ENCODE data around the gene TMEM238.
"Not testable (repeated sequence)": the region's sequence is repeated elsewhere in the genome, so short reads cannot be mapped to it uniquely, and the experiment has no call there.

The TMEM238 gene
- total RNA-seq: 0.36 to 1.4 (median 0.72) reads per million in 4 experiments

- DNase-seq: no peak
Measured at GRCh38 chr19:55384131-55384919, at the start of gene TMEM238. TSS of gene TMEM238 (minus strand) at chr19:55384292. CDS start at chr19:55384259, 33 bp downstream.

DNA sequence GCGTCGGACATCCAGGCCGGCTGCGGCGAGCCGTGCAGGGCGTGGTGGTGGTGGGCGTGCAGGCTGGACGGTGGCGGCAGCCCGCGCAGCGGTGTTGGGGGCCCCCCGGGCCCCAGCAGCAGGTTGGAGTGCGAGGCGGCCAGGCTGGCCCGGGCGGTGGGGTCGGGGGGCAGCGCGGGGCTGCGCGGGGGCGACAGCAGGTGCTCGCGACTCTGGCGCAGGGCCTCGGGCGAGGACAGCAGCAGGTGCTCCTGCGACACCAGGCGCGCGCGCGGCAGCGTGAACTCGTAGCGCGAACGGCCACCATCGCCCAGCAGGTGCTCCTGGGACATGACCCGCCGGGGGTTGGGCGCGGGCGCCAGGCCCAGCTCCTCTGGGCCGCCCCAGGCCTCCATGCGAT, 49.2 kb upstream of the TMEM238 start:
- DNase-seq: no peak

- no peak for DNase-seq
Measured at GRCh38 chr19:55432241-55432959, 48.3 kb upstream of the TMEM238 start.

DNA sequence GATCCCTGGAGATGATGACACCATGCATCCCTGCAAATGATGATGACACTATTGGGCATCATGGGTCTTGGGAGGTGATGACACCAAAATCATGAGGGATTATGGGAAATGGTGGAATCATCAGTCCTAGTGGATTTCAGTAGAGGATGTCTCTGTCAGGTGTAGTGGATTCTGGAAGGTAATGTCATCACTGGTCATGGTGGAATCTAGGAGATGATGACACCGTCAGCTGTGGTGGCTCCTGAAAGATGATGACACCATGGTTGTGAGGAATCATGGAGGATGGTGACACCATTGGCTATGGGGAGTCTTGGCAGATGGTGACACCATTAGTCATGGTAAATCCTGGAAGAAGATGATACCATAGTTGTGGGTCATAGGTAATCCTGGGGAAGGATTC, 47.1 kb upstream of the TMEM238 start:
- DNase-seq: no peak

DNA sequence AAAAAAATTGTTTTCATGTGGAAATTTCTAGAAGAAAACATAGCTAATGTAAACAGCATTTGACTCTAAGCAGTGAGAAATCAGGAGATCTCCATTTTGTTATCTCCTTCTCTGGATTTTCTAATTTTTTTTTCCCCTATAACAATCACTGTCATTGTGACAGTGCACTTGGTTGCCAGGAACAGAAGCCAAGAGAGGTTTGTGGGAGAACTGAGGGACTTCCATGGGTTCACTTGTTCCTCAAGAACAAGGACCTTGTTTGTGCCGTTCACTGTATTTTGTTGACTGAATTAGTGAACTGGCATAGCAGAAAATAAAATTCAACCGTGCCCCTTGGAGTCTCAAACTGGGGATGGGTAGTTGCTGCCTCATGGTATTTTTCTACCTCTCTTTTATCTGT, 42.0 kb upstream of the TMEM238 start:
- no peak for DNase-seq

DNA sequence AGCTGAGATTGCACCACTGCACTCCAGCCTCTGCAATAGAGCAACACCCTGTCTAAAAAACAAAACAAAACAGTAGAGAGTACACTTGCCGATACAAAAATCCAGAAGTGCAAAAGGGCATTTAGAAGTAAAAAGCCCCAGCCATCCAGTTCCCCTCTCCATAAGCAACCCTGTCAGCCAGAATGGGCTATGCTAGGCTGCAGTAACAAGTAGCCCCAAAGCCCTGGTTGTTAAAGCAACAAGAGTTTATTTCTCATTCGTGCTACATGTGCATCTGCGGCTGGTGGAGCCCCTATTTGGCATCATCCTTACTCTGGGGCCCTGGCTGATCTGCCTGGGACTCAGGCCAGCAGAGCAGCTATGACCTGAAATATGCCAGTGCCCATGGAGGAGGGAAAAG, 40.4 kb upstream of the TMEM238 start:
- DNase-seq: no peak

DNA sequence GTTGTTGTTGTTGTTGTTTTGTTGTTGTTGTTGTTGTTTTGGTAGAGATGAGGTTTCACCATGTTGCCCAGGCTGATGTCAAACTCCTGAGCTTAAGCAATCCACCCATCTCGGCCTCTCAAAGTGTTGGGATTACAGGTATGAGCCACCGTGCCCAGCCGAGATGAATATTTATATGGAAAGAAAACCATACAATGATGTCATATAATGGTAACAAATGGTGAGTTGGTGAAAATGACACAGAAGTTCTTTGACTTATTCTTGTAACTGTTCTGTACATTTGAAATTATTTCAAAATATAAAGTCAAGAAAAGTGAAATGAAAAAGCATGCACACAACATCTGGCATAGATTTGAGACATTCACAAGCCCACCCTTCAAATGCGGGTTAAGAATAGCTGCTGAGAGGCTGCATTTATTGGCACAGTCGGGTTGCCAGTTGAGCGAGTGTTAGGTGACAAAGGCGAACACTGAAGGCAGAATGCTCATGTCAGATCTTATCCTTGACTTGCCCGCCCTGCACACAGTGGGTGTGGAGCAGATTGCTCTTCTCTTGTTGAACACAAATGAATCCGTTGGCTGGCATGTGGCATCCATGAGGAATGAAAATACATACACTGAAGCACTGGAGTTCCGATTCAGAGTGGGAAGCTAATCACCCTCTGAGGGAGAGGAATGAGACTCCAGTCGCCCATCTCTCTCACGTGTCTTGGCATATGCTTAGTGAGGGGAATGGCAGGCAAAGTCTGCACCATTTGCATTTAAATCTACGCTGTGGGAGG, 39.3 kb upstream of the TMEM238 start:
- DNase-seq: no peak

- not testable (repeated sequence) for DNase-seq
Measured at GRCh38 chr19:55421281-55421680, 37.2 kb upstream of the TMEM238 start.

DNA sequence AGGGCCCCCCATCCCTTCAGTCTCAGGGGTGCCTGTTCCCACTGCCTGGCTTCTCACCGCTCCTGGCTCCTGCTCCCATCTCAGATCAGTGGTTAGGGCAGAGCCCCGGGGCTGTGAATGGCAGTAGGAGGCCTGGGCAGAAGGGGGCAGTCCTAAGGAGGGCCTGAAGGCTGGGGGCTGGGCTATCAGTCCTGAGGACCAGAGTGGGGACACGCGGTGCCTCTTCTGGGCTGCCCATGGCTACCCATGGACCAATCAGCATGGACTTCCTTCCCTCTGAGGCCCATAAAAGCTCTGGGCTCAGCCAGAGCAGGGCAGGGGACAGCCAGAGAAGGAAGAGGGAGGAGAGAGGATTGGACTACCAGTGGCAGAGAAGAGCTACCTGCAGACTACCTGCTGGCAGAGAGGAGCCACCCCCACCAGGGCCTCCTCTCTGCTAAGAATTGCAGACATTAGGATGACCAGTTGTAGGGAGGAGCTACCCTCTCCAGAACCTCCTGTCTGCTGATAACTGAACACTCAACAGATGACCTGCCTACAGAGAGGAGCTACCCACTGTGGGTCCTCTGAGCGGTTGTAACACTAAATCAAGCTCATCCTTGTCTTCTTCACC, 35.6 kb upstream of the TMEM238 start:
- no peak for DNase-seq

- DNase-seq: no peak
Measured at GRCh38 chr19:55419103-55419502, 35.0 kb upstream of the TMEM238 start.

GRCh38 chr19:55418185-55418584, 34.1 kb upstream of the TMEM238 start:
- DNase-seq: peak; percentile 29

GRCh38 chr19:55410168-55410567, 26.1 kb upstream of the TMEM238 start:
- no peak for DNase-seq

- DNase-seq: not testable (repeated sequence)
Measured at GRCh38 chr19:55409179-55409578, 25.1 kb upstream of the TMEM238 start.

- DNase-seq: no peak
Measured at GRCh38 chr19:55408533-55408872, 24.4 kb upstream of the TMEM238 start.

DNA sequence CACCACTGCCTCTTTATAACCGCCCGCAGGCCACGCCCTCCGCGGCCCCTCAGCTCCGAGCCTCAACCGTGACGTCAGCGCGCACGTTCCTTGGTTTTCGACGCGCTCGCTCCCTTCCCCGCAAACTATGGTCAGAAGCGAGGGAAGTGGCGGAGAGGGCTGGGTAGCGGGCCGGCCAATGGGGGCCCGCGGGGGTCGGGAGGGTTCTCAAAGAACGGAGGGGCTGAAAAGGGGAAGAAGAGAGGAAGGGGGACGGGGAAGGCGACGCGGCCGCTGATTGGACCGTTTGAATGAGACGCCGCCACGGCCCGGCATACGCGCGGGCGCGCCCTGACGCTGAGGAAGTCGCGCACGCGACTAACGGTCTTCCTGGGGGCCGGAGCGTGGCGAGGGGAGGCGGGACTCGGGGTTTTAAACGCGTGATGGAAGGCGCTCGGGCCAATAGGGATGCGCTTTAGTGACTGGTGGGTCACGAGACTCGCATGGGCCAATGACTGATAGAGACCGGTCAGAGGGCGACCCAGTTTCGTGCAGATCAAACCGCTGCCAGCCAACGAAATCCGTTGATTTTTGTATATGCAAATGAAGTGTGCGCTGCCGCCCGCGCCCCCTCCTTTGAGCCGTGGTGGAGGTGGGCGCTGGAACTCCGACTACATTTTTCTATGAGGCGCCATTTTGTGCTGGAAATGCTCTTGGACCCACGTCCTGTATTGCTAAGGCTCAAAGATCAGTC, 23.9 kb upstream of the TMEM238 start:
- DNase-seq: peak; percentile 95

DNA sequence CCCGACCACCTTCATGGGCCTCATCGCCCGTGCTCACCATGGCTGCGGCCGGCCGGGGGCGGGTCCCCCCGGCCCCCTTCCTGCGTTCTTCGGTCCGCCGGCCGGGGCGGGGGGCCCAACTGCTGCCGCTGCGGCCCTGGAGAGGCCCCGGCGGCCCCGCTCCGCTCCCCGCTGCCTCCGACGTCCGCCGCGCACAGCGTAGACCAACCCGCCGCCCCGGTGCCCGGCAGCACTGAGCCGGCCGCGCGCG, 23.4 kb upstream of the TMEM238 start, which contains the start of gene UBE2S:
UBE2S (minus strand) TSS at position 239 of the 250 bp plus-strand sequence; CDS start at position 40, 199 bp downstream.
- not testable (repeated sequence) for DNase-seq

DNA sequence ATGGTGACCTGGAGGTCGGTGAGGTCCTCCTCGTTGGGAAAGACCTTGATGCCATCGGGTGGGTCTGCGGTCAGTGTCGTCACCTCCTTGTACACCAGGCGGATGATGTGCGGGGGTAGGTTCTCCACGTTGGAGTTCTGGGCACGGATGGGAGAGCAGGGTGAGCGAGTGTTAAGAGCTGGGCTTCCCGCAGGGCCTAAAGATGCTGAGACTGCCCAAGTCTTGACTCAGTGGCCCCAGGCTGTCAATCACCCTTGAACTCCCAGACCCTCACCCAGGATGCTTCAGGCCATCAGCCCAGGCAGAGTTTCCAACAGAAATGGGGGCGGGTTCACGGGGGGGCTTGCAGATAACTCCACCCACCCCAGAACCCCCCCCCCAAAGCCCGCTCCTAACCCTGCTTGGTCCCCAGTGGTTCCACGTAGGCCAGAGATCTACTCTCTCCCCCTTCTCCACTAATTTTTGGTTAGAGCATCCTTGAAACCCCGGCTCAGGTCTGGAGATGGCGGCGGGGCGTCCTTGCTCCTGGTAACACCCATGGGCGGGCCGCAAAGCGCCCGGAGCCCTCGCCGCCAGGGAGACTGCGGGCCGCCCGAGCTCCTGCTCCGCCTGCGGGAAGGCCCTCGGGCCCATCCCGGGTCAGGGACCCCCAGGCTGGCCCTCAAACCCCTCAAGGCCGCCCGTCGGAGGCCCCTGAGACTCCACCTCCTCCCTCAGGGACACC, 22.9 kb upstream of the TMEM238 start:
- DNase-seq: peak; percentile 50

DNA sequence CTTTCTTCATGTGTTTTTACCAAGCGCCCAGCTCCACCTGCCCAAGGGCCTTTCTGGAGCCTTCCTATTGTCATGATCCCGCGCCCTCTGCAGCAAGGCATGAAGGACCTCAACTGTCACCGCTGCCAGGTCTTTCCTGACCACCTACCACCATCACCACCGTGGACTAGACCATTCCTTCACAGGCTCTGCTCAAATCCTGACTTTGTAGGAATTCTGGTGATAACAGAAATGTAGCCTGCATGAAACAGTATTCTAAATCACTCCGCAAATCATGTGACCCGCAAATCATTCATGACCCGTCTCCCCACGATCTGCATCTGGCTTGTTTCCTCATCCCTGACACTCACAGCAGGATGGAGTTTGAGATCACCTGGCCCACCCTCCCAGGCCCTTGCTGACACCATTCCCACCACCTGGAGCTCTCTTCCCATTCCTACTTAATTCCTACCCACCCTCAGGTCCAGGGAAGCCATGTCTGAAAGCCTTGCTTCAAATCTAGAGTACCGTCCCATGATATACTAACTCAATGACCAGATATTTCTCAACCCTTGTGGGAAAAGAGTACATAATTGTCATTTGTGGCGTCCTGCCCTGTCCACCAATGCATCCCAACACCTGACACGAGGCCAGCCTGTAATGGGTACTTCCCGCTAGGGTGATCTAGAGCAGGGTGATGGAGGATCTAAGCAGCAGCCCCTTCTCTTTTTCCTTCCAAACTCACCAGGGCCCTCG, 22.2 kb upstream of the TMEM238 start:
- no peak for DNase-seq

DNA sequence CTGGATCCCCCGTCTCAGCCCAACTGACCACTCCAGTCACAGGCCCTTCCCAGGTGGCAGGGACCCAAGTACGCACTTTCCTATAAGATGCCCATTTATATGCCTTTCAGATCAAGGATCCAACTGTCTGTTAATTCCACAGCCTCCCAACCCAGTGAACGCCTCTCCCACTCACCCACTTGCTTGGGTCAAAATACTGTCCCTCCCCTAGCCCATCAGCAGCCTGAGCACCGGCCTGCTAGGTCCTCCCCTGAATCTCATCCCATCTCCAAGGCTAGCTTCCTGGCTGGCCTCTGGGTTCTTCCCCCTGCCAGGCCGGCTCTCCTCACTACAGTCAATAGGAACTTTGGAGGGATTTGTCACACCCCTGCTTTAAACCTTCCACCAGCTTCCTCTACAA, 21.5 kb upstream of the TMEM238 start:
- DNase-seq: no peak

DNA sequence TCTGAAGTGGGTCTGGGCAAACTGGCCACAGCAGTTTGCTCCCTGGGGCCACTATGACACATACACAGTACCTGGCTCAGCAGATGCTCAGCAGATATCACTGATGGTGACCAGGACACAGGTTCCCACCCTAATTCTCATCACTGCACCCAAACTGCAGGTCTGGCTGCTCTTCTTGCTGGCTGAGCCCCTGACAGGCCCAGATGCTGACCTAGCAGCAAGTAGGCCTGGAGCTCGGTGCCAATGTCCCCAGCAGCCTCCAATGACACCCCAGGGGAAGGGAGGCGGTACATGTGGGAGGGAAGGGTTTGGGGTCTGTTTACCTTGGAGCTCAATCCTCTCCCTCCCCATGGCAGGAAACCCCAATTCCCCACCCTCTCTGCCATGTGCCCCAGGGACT, 18.4 kb upstream of the TMEM238 start:
- no peak for DNase-seq

- not testable (repeated sequence) for DNase-seq
Measured at GRCh38 chr19:55401390-55401789, 17.3 kb upstream of the TMEM238 start.
